ENCODE measurements around the gene SIN3B. TPM values are rescaled to one million over a fixed set of nuclear protein-coding genes. Genes with fewer than 3 reads are reported as not detected.

Gene SIN3B
- total and polyA plus RNA-seq, 9 of the 15 experiments (the other 6 are each of a cell fraction or from before 2014, with no cell fraction given): 0.51 to 34.2 (median 14.3) TPM

DNA sequence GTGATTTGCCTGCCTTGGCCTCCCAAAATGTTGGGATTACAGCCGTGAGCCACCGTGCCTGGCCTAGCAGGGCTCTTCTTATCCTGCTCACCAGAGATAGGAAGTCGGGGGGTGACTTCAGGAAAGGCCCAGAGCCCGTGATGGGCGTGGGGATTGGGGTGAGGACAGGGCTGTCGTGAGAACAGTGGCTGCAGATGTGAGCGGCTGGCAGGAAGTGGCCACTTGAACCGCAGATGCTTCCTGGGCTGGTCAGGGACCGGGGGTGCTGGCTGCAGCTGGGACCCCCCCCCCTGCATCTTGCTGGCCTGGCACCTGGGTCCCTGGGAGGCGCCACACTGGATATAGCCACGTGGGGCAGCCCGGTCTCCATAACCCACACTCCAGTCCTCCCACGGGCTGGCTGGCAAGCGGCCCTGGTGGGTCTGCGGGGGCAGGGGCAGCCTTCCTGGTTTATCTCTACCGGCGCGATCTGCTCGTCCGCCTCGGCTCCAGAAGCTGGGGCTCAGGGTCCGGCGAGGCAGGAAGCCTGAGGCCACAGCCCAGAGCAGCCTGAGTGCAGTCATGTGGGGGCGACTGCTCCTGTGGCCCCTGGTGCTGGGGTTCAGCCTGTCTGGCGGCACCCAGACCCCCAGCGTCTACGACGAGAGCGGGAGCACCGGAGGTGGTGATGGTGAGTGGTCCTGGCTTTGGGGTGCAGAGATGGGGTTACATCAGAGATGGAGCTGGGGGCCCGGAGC lies 59.6 kb downstream of the SIN3B start, which contains the start of gene F2RL3 (continued):
- TF ChIP-seq ZKSCAN8 (CRISPR knock-in tag; IDR thresholded peaks at IDR 0.05) (0 out of 2 replicates have a peak, but pooled peaks have one; percentile 24), ZNF124 (CRISPR knock-in tag; IDR thresholded peaks at IDR 0.05) (no peak), ZBTB7A (IDR thresholded peaks at IDR 0.05; ENCODE audit: borderline replicate concordance, control insufficient read depth, low read depth, low read length) (peak; percentile 84), RAD51 (IDR thresholded peaks at IDR 0.05; ENCODE audit: borderline replicate concordance, low read depth) (no peak), ETS2 (tag; IDR thresholded peaks at IDR 0.05; ENCODE audit: borderline replicate concordance, poor library complexity, severe bottlenecking) (peak; percentile 33), TEAD4 (IDR thresholded peaks at IDR 0.05; ENCODE audit: low read length) (no peak), TEAD4 (CRISPR knock-in tag; IDR thresholded peaks at IDR 0.05; ENCODE audit: borderline replicate concordance) (no peak), FOXM1 (IDR thresholded peaks at IDR 0.05; ENCODE audit: low read depth) (peak; percentile 17; the same call in 1 of the 2 replicates), FOXM1 (CRISPR knock-in tag; IDR thresholded peaks at IDR 0.05; ENCODE audit: low read depth) (no peak), ZC3H8 (IDR thresholded peaks at IDR 0.05) (no peak), CCNT2 (IDR thresholded peaks at IDR 0.05; ENCODE audit: borderline replicate concordance, extremely low read depth, insufficient read length, low read depth, low read length) (peak; percentile 34), RAD21 (CRISPR knock-in tag; conservative IDR thresholded peaks at IDR 0.05 in 1 of 2, IDR thresholded peaks at IDR 0.05 in 1 of 2) (no peak), SNAPC5 (CRISPR knock-in tag; IDR thresholded peaks at IDR 0.05) (no peak), JUN (IDR thresholded peaks at IDR 0.05; ENCODE audit: borderline replicate concordance, low read depth, low read length) (0 out of 2 replicates have a peak, but pooled peaks have one; percentile 2), JUN (CRISPR knock-in tag; IDR thresholded peaks at IDR 0.05; ENCODE audit: borderline replicate concordance) (no peak), SRSF3 (IDR thresholded peaks at IDR 0.05; ENCODE audit: insufficient read depth, low read length) (0 out of 2 replicates have a peak, but pooled peaks have one; percentile 25), MLLT1 (IDR thresholded peaks at IDR 0.05) (no peak), RBM15 (IDR thresholded peaks at IDR 0.05; ENCODE audit: insufficient read depth, low read length) (no peak), GABPB1 (CRISPR knock-in tag; IDR thresholded peaks at IDR 0.05) (peak; percentile 67), ZNF347 (CRISPR knock-in tag; IDR thresholded peaks at IDR 0.05; ENCODE audit: low read depth) (no peak), ZNF311 (CRISPR knock-in tag; IDR thresholded peaks at IDR 0.05) (peak; percentile 68; the same call in 1 of the 2 replicates), SREBF1 (IDR thresholded peaks at IDR 0.05; ENCODE audit: borderline replicate concordance, low read depth, low read length) (no peak), HDAC6 (IDR thresholded peaks at IDR 0.05; ENCODE audit: low read depth, low read length) (no peak), ZNF324 (CRISPR knock-in tag; IDR thresholded peaks at IDR 0.05) (no peak)
- TF ChIP-seq, protein P1, sequence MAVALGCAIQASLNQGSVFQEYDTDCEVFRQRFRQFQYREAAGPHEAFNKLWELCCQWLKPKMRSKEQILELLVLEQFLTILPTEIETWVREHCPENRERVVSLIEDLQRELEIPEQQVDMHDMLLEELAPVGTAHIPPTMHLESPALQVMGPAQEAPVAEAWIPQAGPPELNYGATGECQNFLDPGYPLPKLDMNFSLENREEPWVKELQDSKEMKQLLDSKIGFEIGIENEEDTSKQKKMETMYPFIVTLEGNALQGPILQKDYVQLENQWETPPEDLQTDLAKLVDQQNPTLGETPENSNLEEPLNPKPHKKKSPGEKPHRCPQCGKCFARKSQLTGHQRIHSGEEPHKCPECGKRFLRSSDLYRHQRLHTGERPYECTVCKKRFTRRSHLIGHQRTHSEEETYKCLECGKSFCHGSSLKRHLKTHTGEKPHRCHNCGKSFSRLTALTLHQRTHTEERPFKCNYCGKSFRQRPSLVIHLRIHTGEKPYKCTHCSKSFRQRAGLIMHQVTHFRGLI (CRISPR knock-in tag; IDR thresholded peaks at IDR 0.05): no peak
